DND-41 (cell line): Measurements from ENCODE around the gene MAP3K2.

Experiments used
- ATAC-seq: fragments of 200-7000 bp; cut with Tn5 transposase; 3 replicates; pipeline ENCODE4 v1.9.1; 2021; ENCODE audit warnings: low read depth; ENCODE audit not compliant: insufficient read depth
- DNase-seq: peaks from one replicate; pipeline ENCODE4 v3.0.0-alpha.2; 2020
- H2AFZ ChIP-seq: 2 replicates; pipeline ENCODE4 v1.6.0; 2012; ENCODE audit warnings: low read depth, low read length
- H3K27ac ChIP-seq: 2 replicates; pipeline ENCODE4 v1.5.1; 2012; ENCODE audit warnings: low read length, inconsistent platforms
- H3K27me3 ChIP-seq: fragments of 200-600 bp; sonication (generic); 2 replicates; pipeline ENCODE4 v1.6.0; 2012; ENCODE audit warnings: low read length, mild to moderate bottlenecking, inconsistent platforms; ENCODE audit not compliant: insufficient read depth, poor library complexity
- H3K36me3 ChIP-seq: 2 replicates; pipeline ENCODE4 v1.5.1; 2012; ENCODE audit warnings: low read length, inconsistent platforms; ENCODE audit not compliant: insufficient read depth
- H3K4me1 ChIP-seq: 2 replicates; pipeline ENCODE4 v1.5.1; 2012; ENCODE audit warnings: mild to moderate bottlenecking, low read length; ENCODE audit not compliant: insufficient read depth
- H3K4me2 ChIP-seq: 2 replicates; pipeline ENCODE4 v1.6.0; 2012; ENCODE audit warnings: mild to moderate bottlenecking, moderate library complexity, low read length, inconsistent platforms; ENCODE audit not compliant: insufficient read depth
- H3K4me3 ChIP-seq, 2 experiments: fragments of 200-600 bp in 1 of 2; shearing (Covaris generic) in 1 of 2; 2 replicates each; pipeline ENCODE4 v1.5.1; 2012 to 2016; ENCODE audit warnings: inconsistent platforms in 2 of 2, low read length in 2 of 2, mild to moderate bottlenecking in 2 of 2, low read depth in 1 of 2, moderate library complexity in 1 of 2
- H3K79me2 ChIP-seq: 2 replicates; pipeline ENCODE4 v1.6.0; 2012; ENCODE audit warnings: low read length, inconsistent platforms; ENCODE audit not compliant: insufficient read depth
- H3K9ac ChIP-seq: 2 replicates; pipeline ENCODE4 v1.6.0; 2012; ENCODE audit warnings: low read depth, mild to moderate bottlenecking, inconsistent platforms, low read length, moderate library complexity
- H3K9me3 ChIP-seq: 2 replicates; pipeline ENCODE4 v1.5.1; 2012; ENCODE audit warnings: low read length, moderate library complexity, mild to moderate bottlenecking, inconsistent platforms; ENCODE audit not compliant: insufficient read depth, severe bottlenecking
- H4K20me1 ChIP-seq: 2 replicates; pipeline ENCODE4 v1.6.0; 2012; ENCODE audit warnings: low read length; ENCODE audit not compliant: insufficient read depth
- CTCF ChIP-seq: IDR thresholded peaks from 2 replicates; pipeline ENCODE4 v1.5.1; 2012; ENCODE audit warnings: borderline replicate concordance, low read length, moderate library complexity, mild to moderate bottlenecking; ENCODE audit not compliant: poor library complexity, severe bottlenecking; ENCODE audit errors: extremely low read depth
- EZH2 ChIP-seq: IDR thresholded peaks from 3 replicates; pipeline ENCODE4 v1.6.1; 2012; ENCODE audit warnings: borderline replicate concordance, low read depth, mild to moderate bottlenecking, moderate library complexity, low read length, inconsistent platforms; ENCODE audit not compliant: severe bottlenecking

The MAP3K2 gene

GRCh38 chr2:127361929-127362885 is 25.6 kb downstream of the MAP3K2 start:
- H4K20me1 ChIP-seq: peaks cover 44% of the 10 kb centered on the region
- no peak for ATAC-seq

GRCh38 chr2:127360242-127360641 is 27.5 kb downstream of the MAP3K2 start:
- no peak for TF ChIP-seq CTCF
- no peak for TF ChIP-seq EZH2
- no peak overlapping the region for H3K9ac ChIP-seq
- H3K4me2 ChIP-seq: no peak overlapping the region
- no peaks in the 10 kb centered on the region for H3K27me3 ChIP-seq
- no peak overlapping the region for H3K27ac ChIP-seq
- H3K36me3 ChIP-seq: no peaks in the 10 kb centered on the region
- ATAC-seq: no peak
- H3K4me3 ChIP-seq: no peak overlapping the region
- no peak for DNase-seq
- no peaks in the 10 kb centered on the region for H3K9me3 ChIP-seq
- peaks cover 31% of the 10 kb centered on the region for H4K20me1 ChIP-seq
- H3K79me2 ChIP-seq: peaks cover 97% of the 10 kb centered on the region
- H3K4me1 ChIP-seq: no peaks in the 10 kb centered on the region
- H2AFZ ChIP-seq: no peak overlapping the region

More at GRCh38 chr2:127361929-127362885, 25.6 kb downstream of the MAP3K2 start:
- no peak for DNase-seq
- no peaks in the 10 kb centered on the region for H3K36me3 ChIP-seq
- H3K79me2 ChIP-seq: peaks cover 98% of the 10 kb centered on the region
- no peaks in the 10 kb centered on the region for H3K9me3 ChIP-seq
- TF ChIP-seq EZH2 (no peak), CTCF (no peak)
- no peak overlapping the region for H3K27ac ChIP-seq
- no peaks in the 10 kb centered on the region for H3K4me1 ChIP-seq
- no peaks in the 10 kb centered on the region for H3K27me3 ChIP-seq
- H3K4me3 ChIP-seq: no peak overlapping the region
- no peak overlapping the region for H2AFZ ChIP-seq
- no peak overlapping the region for H3K9ac ChIP-seq
- no peak overlapping the region for H3K4me2 ChIP-seq

GRCh38 chr2:127359520-127359919 is 28.3 kb downstream of the MAP3K2 start:
- Histone ChIP-seq H3K4me1 (no peaks in the 10 kb centered on the region), H3K27ac (no peak overlapping the region), H3K4me2 (no peak overlapping the region), H4K20me1 (peaks cover 26% of the 10 kb centered on the region; the same call in 1 of the 2 replicates), H3K9me3 (no peaks in the 10 kb centered on the region), H3K4me3 (no peak overlapping the region), H3K27me3 (no peaks in the 10 kb centered on the region), H2AFZ (no peak overlapping the region), H3K36me3 (no peaks in the 10 kb centered on the region; the same call in 1 of the 2 replicates), H3K79me2 (peaks cover 97% of the 10 kb centered on the region), H3K9ac (no peak overlapping the region)
- DNase-seq: no peak
- no peak for TF ChIP-seq EZH2
- no peak for TF ChIP-seq CTCF
- ATAC-seq: no peak
